ENCODE results near the gene PIEZO1. TPM values are rescaled to one million over a fixed set of nuclear protein-coding genes. Genes with fewer than 3 reads are reported as not detected.

Gene PIEZO1
- total RNA-seq, 2 experiments from 2014 or later, result 308 to 323 TPM

Other genes starting within 250 kb of the PIEZO1 start
- gene ZC3H18, start 214.8 kb downstream of the PIEZO1 start, total RNA-seq, result 10 to 100 TPM; 75.9 to 78.6 TPM
- under 1 TPM; 0.23 to 0.43 TPM for gene IL17C, start 146.6 kb downstream of the PIEZO1 start, total RNA-seq
- gene CYBA, start 134.2 kb downstream of the PIEZO1 start, total RNA-seq, result 100 to 1,000 TPM; 580 to 588 TPM
- gene MVD, start 122.1 kb downstream of the PIEZO1 start, total RNA-seq, result 100 to 1,000 TPM; 134 to 139 TPM
- gene SNAI3, start 98.7 kb downstream of the PIEZO1 start, total RNA-seq, result 10 to 100 TPM; 16.5 to 16.6 TPM
- gene RNF166, start 78.8 kb downstream of the PIEZO1 start, total RNA-seq, result 100 to 1,000 TPM; 155 to 156 TPM
- 10 to 100 TPM; 16.5 to 17.3 TPM for gene CTU2, start 78.7 kb downstream of the PIEZO1 start, total RNA-seq
- gene CDT1, start 18.6 kb upstream of the PIEZO1 start, total RNA-seq, result 100 to 1,000 TPM; 133 to 137 TPM
- 100 to 1,000 TPM; 129 to 136 TPM for gene APRT, start 26.7 kb upstream of the PIEZO1 start, total RNA-seq
- 10 to 100 TPM; 35.2 to 38.2 TPM for gene GALNS, start 71.7 kb upstream of the PIEZO1 start, total RNA-seq
- gene TRAPPC2L, start 71.9 kb upstream of the PIEZO1 start, total RNA-seq, result 10 to 100 TPM; 44.9 to 45.8 TPM
- not detected for gene PABPN1L, start 81.4 kb upstream of the PIEZO1 start, total RNA-seq
- not detected for gene CBFA2T3, start 192.0 kb upstream of the PIEZO1 start, total RNA-seq